HEK293 (cell line): ENCODE measurements around the gene SURF4.

Experiments used
- RBAK ChIP-seq: fragments of 450-650 bp; formaldehyde crosslinking; IDR thresholded peaks from 2 replicates; pipeline ENCODE4 v1.5.1; 2016; ENCODE audit warnings: missing biosample characterization, missing genetic modification characterization
- ZBTB7A ChIP-seq: fragments of 450-650 bp; formaldehyde crosslinking; IDR thresholded peaks from 2 replicates; pipeline ENCODE4 v1.5.1; 2016; ENCODE audit warnings: low read depth, missing biosample characterization, missing genetic modification characterization
- ZNF146 ChIP-seq: fragments of 450-650 bp; formaldehyde crosslinking; IDR thresholded peaks from 2 replicates; pipeline ENCODE4 v1.5.1; 2016; ENCODE audit warnings: missing biosample characterization, missing genetic modification characterization
- ZNF211 ChIP-seq: fragments of 450-650 bp; formaldehyde crosslinking; IDR thresholded peaks from 2 replicates; pipeline ENCODE4 v1.5.1; 2016; ENCODE audit warnings: low read depth, missing biosample characterization, missing genetic modification characterization
- ZNF266 ChIP-seq: fragments of 450-650 bp; formaldehyde crosslinking; IDR thresholded peaks from 2 replicates; pipeline ENCODE4 v1.5.1; 2016; ENCODE audit warnings: missing biosample characterization, missing genetic modification characterization, low read depth
- ZNF274 ChIP-seq, 2 experiments: fragments of 200-500 bp in 1 of 2; fragments of 450-650 bp in 1 of 2; sonication (Bioruptor generic) in 1 of 2; formaldehyde crosslinking in 1 of 2; IDR thresholded peaks; 2 replicates each; pipeline versions ENCODE4 v1.5.1 to v1.6.1; 2014 to 2016; ENCODE audit warnings: borderline replicate concordance in 1 of 2, inconsistent platforms in 1 of 2, low read length in 1 of 2, missing biosample characterization in 1 of 2, missing genetic modification characterization in 1 of 2
- ZNF302 ChIP-seq: fragments of 450-650 bp; formaldehyde crosslinking; IDR thresholded peaks from 2 replicates; pipeline ENCODE4 v1.5.1; 2016; ENCODE audit warnings: missing biosample characterization, missing genetic modification characterization, low read depth
- ZNF350 ChIP-seq: fragments of 450-650 bp; formaldehyde crosslinking; IDR thresholded peaks from 2 replicates; pipeline ENCODE4 v1.5.0; 2017; ENCODE audit warnings: missing biosample characterization, mild to moderate bottlenecking, missing genetic modification characterization
- ZNF529 ChIP-seq: fragments of 450-650 bp; formaldehyde crosslinking; IDR thresholded peaks from 2 replicates; pipeline ENCODE4 v1.5.1; 2017; ENCODE audit warnings: missing genetic modification characterization, missing biosample characterization; ENCODE audit not compliant: insufficient replicate concordance
- ZNF610 ChIP-seq: fragments of 450-650 bp; formaldehyde crosslinking; IDR thresholded peaks from 2 replicates; pipeline ENCODE4 v1.5.1; 2016; ENCODE audit warnings: missing biosample characterization, missing genetic modification characterization, borderline replicate concordance
- TF ChIP-seq, protein P1 (sequence below): fragments of 450-650 bp; formaldehyde crosslinking; IDR thresholded peaks from 2 replicates; pipeline ENCODE4 v1.5.1; 2016; ENCODE audit warnings: missing biosample characterization, missing genetic modification characterization
- TF ChIP-seq, protein P2 (sequence below): fragments of 450-650 bp; formaldehyde crosslinking; IDR thresholded peaks from 2 replicates; pipeline ENCODE4 v1.5.1; 2016; ENCODE audit warnings: missing biosample characterization, missing genetic modification characterization
- TF ChIP-seq, protein P3 (sequence below): sonication (generic); formaldehyde crosslinking; IDR thresholded peaks from 2 replicates; pipeline ENCODE4 v1.8.1; 2022; ENCODE audit warnings: mild to moderate bottlenecking, moderate library complexity, missing genetic modification reagents

DNA sequence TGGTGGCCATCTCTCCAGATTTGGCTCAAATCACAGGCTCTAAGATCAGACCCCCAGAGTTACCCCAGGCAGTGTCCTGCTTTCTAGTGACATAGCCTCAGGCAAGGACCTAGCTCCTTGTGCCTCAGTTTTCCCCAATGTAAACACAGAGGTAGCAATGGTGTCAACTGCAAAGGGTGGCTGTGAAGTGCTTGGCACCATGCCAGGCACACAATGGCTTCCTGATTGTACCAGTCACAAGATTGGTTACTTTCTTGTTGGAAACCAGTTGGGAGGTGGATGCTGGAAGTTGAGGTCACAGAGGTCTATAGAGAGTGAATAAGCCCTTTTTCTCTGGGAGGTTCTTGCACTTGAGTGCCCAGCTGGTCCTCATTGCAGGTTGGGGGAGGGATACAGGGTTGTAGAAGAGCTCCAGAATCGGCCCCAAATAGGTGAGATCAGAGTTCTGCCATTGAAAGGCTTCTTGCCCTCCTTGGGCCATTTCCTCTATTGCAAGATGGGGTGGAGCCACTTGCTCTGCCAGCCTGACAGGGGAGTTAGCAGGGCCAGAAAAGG is 2.6 kb upstream of the SURF4 start:
- TF ChIP-seq, protein P1, sequence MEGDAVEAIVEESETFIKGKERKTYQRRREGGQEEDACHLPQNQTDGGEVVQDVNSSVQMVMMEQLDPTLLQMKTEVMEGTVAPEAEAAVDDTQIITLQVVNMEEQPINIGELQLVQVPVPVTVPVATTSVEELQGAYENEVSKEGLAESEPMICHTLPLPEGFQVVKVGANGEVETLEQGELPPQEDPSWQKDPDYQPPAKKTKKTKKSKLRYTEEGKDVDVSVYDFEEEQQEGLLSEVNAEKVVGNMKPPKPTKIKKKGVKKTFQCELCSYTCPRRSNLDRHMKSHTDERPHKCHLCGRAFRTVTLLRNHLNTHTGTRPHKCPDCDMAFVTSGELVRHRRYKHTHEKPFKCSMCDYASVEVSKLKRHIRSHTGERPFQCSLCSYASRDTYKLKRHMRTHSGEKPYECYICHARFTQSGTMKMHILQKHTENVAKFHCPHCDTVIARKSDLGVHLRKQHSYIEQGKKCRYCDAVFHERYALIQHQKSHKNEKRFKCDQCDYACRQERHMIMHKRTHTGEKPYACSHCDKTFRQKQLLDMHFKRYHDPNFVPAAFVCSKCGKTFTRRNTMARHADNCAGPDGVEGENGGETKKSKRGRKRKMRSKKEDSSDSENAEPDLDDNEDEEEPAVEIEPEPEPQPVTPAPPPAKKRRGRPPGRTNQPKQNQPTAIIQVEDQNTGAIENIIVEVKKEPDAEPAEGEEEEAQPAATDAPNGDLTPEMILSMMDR, result no peak
- TF ChIP-seq ZNF211 (tag by site-specific recombination) (no peak), ZNF529 (tag by site-specific recombination) (no peak), ZBTB7A (tag by site-specific recombination) (no peak), RBAK (tag by site-specific recombination) (no peak), ZNF302 (tag by site-specific recombination) (no peak), ZNF146 (no peak), ZNF610 (tag by site-specific recombination) (no peak), ZNF266 (tag by site-specific recombination) (no peak), ZNF350 (tag by site-specific recombination) (no peak), ZNF274 (IDR thresholded peaks at IDR 0.05; ENCODE audit: low read length) (no peak), ZNF274 (tag by site-specific recombination; IDR thresholded peaks at IDR 0.05; ENCODE audit: borderline replicate concordance) (no peak)
- TF ChIP-seq, protein P2, sequence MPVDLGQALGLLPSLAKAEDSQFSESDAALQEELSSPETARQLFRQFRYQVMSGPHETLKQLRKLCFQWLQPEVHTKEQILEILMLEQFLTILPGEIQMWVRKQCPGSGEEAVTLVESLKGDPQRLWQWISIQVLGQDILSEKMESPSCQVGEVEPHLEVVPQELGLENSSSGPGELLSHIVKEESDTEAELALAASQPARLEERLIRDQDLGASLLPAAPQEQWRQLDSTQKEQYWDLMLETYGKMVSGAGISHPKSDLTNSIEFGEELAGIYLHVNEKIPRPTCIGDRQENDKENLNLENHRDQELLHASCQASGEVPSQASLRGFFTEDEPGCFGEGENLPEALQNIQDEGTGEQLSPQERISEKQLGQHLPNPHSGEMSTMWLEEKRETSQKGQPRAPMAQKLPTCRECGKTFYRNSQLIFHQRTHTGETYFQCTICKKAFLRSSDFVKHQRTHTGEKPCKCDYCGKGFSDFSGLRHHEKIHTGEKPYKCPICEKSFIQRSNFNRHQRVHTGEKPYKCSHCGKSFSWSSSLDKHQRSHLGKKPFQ (tag by site-specific recombination), result no peak
- TF ChIP-seq, protein P3, sequence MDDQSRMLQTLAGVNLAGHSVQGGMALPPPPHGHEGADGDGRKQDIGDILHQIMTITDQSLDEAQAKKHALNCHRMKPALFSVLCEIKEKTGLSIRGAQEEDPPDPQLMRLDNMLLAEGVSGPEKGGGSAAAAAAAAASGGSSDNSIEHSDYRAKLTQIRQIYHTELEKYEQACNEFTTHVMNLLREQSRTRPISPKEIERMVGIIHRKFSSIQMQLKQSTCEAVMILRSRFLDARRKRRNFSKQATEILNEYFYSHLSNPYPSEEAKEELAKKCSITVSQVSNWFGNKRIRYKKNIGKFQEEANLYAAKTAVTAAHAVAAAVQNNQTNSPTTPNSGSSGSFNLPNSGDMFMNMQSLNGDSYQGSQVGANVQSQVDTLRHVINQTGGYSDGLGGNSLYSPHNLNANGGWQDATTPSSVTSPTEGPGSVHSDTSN, result no peak
